NCI-H1436 (cell line): Measurements from ENCODE around the gene ADIRF.
"Not testable (repeated sequence)": the region's sequence is repeated elsewhere in the genome, so short reads cannot be mapped to it uniquely, and the experiment has no call there.

Experiments
- DNase-seq: peaks from one replicate; lab custom pipeline; 2025; lab: John Stamatoyannopoulos, UW

ADIRF gene

GRCh38 chr10:86979296-86979818 lies 11.1 kb downstream of the ADIRF start:
- DNase-seq, result no peak

GRCh38 chr10:86979977-86980448 lies 11.7 kb downstream of the ADIRF start:
- no peak for DNase-seq

- DNase-seq, result not testable (repeated sequence)
These were observed 12.7 kb downstream of the ADIRF start for GRCh38 chr10:86981020-86981419.

- DNase-seq, result no peak
These were observed 13.4 kb downstream of the ADIRF start for GRCh38 chr10:86981716-86982115.

- DNase-seq, result not testable (repeated sequence)
These were observed 16.2 kb downstream of the ADIRF start for GRCh38 chr10:86984498-86984897.

GRCh38 chr10:86988520-86988919 lies 20.2 kb downstream of the ADIRF start:
- no peak for DNase-seq

GRCh38 chr10:86991362-86991761 lies 23.1 kb downstream of the ADIRF start:
- not testable (repeated sequence) for DNase-seq

GRCh38 chr10:86992456-86992855 lies 24.2 kb downstream of the ADIRF start:
- no peak for DNase-seq

GRCh38 chr10:86992929-86993328 lies 24.6 kb downstream of the ADIRF start:
- DNase-seq, result no peak

GRCh38 chr10:86999802-87000403 lies 31.6 kb downstream of the ADIRF start:
- not testable (repeated sequence) for DNase-seq

GRCh38 chr10:87000491-87000890 lies 32.2 kb downstream of the ADIRF start:
- no peak for DNase-seq

GRCh38 chr10:87007124-87007523 lies 38.8 kb downstream of the ADIRF start:
- not testable (repeated sequence) for DNase-seq

GRCh38 chr10:87007674-87008073 lies 39.4 kb downstream of the ADIRF start:
- not testable (repeated sequence) for DNase-seq

- not testable (repeated sequence) for DNase-seq
These were observed 40.0 kb downstream of the ADIRF start for GRCh38 chr10:87008303-87008702.

- DNase-seq, result not testable (repeated sequence)
These were observed 40.9 kb downstream of the ADIRF start for GRCh38 chr10:87009134-87009696.

- DNase-seq, result not testable (repeated sequence)
These were observed 45.2 kb downstream of the ADIRF start for GRCh38 chr10:87013528-87013927.

GRCh38 chr10:87014986-87015716 lies 46.9 kb downstream of the ADIRF start:
- not testable (repeated sequence) for DNase-seq

GRCh38 chr10:87018127-87018526 lies 49.8 kb downstream of the ADIRF start:
- DNase-seq, result not testable (repeated sequence)

- not testable (repeated sequence) for DNase-seq
These were observed 50.8 kb downstream of the ADIRF start for GRCh38 chr10:87019066-87019465.

GRCh38 chr10:87019504-87019903 lies 51.2 kb downstream of the ADIRF start:
- not testable (repeated sequence) for DNase-seq

- not testable (repeated sequence) for DNase-seq
These were observed 51.8 kb downstream of the ADIRF start, which contains the start of gene FAM25A for GRCh38 chr10:87020056-87020455. Gene FAM25A (plus strand): TSS chr10:87020294. CDS start chr10:87020325, 31 bp downstream.
